HepG2 (cell line): ENCODE data around the gene RPS28. TPM values are rescaled to one million over a fixed set of nuclear protein-coding genes. Genes with fewer than 3 reads are reported as not detected.

Experiments used
- CREM ChIP-seq, 2 experiments: sonication (generic) in 1 of 2; formaldehyde crosslinking in 1 of 2; IDR thresholded peaks; 2 replicates each; pipeline versions ENCODE4 v1.4.0 to v1.6.1; 2016 to 2020; ENCODE audit warnings: antibody characterized with exemption in 1 of 2, mild to moderate bottlenecking in 1 of 2, missing genetic modification reagents in 1 of 2
- DMAP1 ChIP-seq: IDR thresholded peaks from 2 replicates; pipeline ENCODE4 v1.6.1; 2016
- GLI4 ChIP-seq: sonication (generic); formaldehyde crosslinking; IDR thresholded peaks from 2 replicates; pipeline ENCODE4 v1.5.1; 2020; ENCODE audit warnings: missing genetic modification reagents, mild to moderate bottlenecking, moderate library complexity, borderline replicate concordance
- GZF1 ChIP-seq: sonication (generic); formaldehyde crosslinking; IDR thresholded peaks from 2 replicates; pipeline ENCODE4 v1.5.1; 2020; ENCODE audit warnings: mild to moderate bottlenecking, missing genetic modification reagents
- JARID2 ChIP-seq: sonication (generic); formaldehyde crosslinking; IDR thresholded peaks from 2 replicates; pipeline ENCODE4 v1.8.1; 2023; ENCODE audit warnings: missing genetic modification reagents, inconsistent platforms; ENCODE audit not compliant: insufficient replicate concordance
- NR3C1 ChIP-seq: sonication (generic); formaldehyde crosslinking; IDR thresholded peaks from 2 replicates; pipeline ENCODE4 v1.4.0; 2020; ENCODE audit warnings: missing genetic modification reagents
- ONECUT2 ChIP-seq: sonication (generic); formaldehyde crosslinking; IDR thresholded peaks from 2 replicates; pipeline ENCODE4 v1.4.0; 2020; ENCODE audit warnings: missing genetic modification reagents
- RELA ChIP-seq: sonication (generic); formaldehyde crosslinking; IDR thresholded peaks from 2 replicates; pipeline ENCODE4 v1.4.0; 2020; ENCODE audit warnings: missing genetic modification reagents
- SETDB1 ChIP-seq: sonication (generic); formaldehyde crosslinking; IDR thresholded peaks from 2 replicates; pipeline ENCODE4 v1.5.1; 2020; ENCODE audit warnings: missing genetic modification reagents, mild to moderate bottlenecking, borderline replicate concordance
- TCF12 ChIP-seq, 2 experiments: fragments of 450-650 bp in 1 of 2; sonication (generic) in 1 of 2; formaldehyde crosslinking in 1 of 2; IDR thresholded peaks; 2 replicates each; pipeline versions ENCODE4 v1.6.1 to v1.8.0; 2017 to 2022; ENCODE audit warnings: antibody characterized with exemption in 1 of 2, mild to moderate bottlenecking in 1 of 2, missing genetic modification reagents in 1 of 2, moderate library complexity in 1 of 2
- TCF7 ChIP-seq: sonication (generic); IDR thresholded peaks from 2 replicates; pipeline ENCODE4 v1.6.1; 2016; ENCODE audit warnings: antibody characterized with exemption, low read depth
- THAP8 ChIP-seq: sonication (generic); formaldehyde crosslinking; IDR thresholded peaks from 2 replicates; pipeline ENCODE4 v1.5.1; 2020; ENCODE audit warnings: missing genetic modification reagents, mild to moderate bottlenecking, borderline replicate concordance
- ZBTB10 ChIP-seq: sonication (generic); formaldehyde crosslinking; IDR thresholded peaks from 2 replicates; pipeline ENCODE4 v1.4.0; 2020; ENCODE audit warnings: missing genetic modification reagents, borderline replicate concordance
- ZNF253 ChIP-seq: sonication (generic); formaldehyde crosslinking; IDR thresholded peaks from 2 replicates; pipeline ENCODE4 v1.8.0; 2022; ENCODE audit warnings: mild to moderate bottlenecking, missing genetic modification reagents, borderline replicate concordance
- ZNF556 ChIP-seq: sonication (generic); formaldehyde crosslinking; IDR thresholded peaks from 2 replicates; pipeline ENCODE4 v1.4.0; 2020; ENCODE audit warnings: mild to moderate bottlenecking, missing genetic modification reagents, borderline replicate concordance
- ZNF589 ChIP-seq: sonication (generic); formaldehyde crosslinking; conservative IDR thresholded peaks from 2 replicates; pipeline ENCODE4 v1.8.0; 2022; ENCODE audit warnings: mild to moderate bottlenecking, moderate library complexity, missing genetic modification reagents
- ZNF749 ChIP-seq: sonication (generic); formaldehyde crosslinking; IDR thresholded peaks from 2 replicates; pipeline ENCODE4 v1.8.0; 2022; ENCODE audit warnings: mild to moderate bottlenecking, missing genetic modification reagents, moderate library complexity, borderline replicate concordance
- ZNF775 ChIP-seq: sonication (generic); formaldehyde crosslinking; IDR thresholded peaks from 2 replicates; pipeline ENCODE4 v1.4.0; 2020; ENCODE audit warnings: missing genetic modification reagents, mild to moderate bottlenecking, moderate library complexity, borderline replicate concordance
- ZNF788 ChIP-seq: sonication (generic); formaldehyde crosslinking; IDR thresholded peaks from 2 replicates; pipeline ENCODE4 v1.5.0; 2020; ENCODE audit warnings: mild to moderate bottlenecking, missing genetic modification reagents, borderline replicate concordance
- ZXDC ChIP-seq: sonication (generic); formaldehyde crosslinking; IDR thresholded peaks from 2 replicates; pipeline ENCODE4 v1.5.0; 2020; ENCODE audit warnings: mild to moderate bottlenecking, missing genetic modification reagents
- polyA plus RNA-seq, 8 experiments: library from polyadenylated mRNA; depleted of rRNA in 3 of 8; stranded (reverse) in 7 of 8; unstranded in 1 of 8; fragments of >200 nt; fragmentation: Illumina TruSeq in 4 of 8; extraction: Trizol in 4 of 8; gene quantifications; 2 replicates each; pipeline versions ENCODE4 v1.2.1 to v1.2.3, GENCODE V29; 2011 to 2016; ENCODE audit warnings: low read depth in 4 of 8, missing spikeins in 1 of 8, mixed read lengths in 1 of 8; ENCODE audit not compliant: insufficient read depth in 1 of 8
- total RNA-seq, 5 experiments: library from RNA; depleted of rRNA; stranded (reverse); fragments of >200 nt; fragmentation: Illumina TruSeq; extraction: Trizol; gene quantifications; 2 replicates each; pipeline ENCODE4 v1.2.3, GENCODE V29; 2016; ENCODE audit warnings: low read depth in 1 of 5

RPS28 gene
- total and polyA plus RNA-seq, 2 of the 13 experiments (the other 11 are each of a cell fraction or from before 2014, with no cell fraction given) = 281 to 545 TPM

- peak; percentile 95; the same call in 1 of the 2 replicates for TF ChIP-seq ZNF253
- TF ChIP-seq TCF12 (IDR thresholded peaks at IDR 0.05) = no peak
- TF ChIP-seq TCF12 (CRISPR knock-in tag; IDR thresholded peaks at IDR 0.05) = peak; percentile 63; the same call in 1 of the 2 replicates
- TF ChIP-seq ZNF556 (CRISPR knock-in tag) = peak; percentile 72
- 0 out of 2 replicates have a peak, but pooled peaks have one; percentile 24 for TF ChIP-seq TCF7
- TF ChIP-seq ZNF589 = peak; percentile 55; the same call in 1 of the 2 replicates
- peak; percentile 97 for TF ChIP-seq ZNF788 (CRISPR knock-in tag)
- TF ChIP-seq CREM (IDR thresholded peaks at IDR 0.05) = peak; percentile 19; the same call in 1 of the 2 replicates
- TF ChIP-seq CREM (CRISPR knock-in tag; IDR thresholded peaks at IDR 0.05) = no peak
- peak; percentile 49; the same call in 1 of the 2 replicates for TF ChIP-seq ZBTB10 (CRISPR knock-in tag)
- TF ChIP-seq ZNF775 = peak; percentile 86; the same call in 1 of the 2 replicates
- no peak for TF ChIP-seq ONECUT2 (CRISPR knock-in tag)
- TF ChIP-seq ZXDC = peak; percentile 91
- no peak for TF ChIP-seq NR3C1 (CRISPR knock-in tag)
- TF ChIP-seq THAP8 (CRISPR knock-in tag) = peak; percentile 99
- TF ChIP-seq DMAP1 (CRISPR knock-in tag) = peak; percentile 95
- peak; percentile 85; the same call in 1 of the 2 replicates for TF ChIP-seq GLI4 (CRISPR knock-in tag)
- TF ChIP-seq SETDB1 (CRISPR knock-in tag) = no peak
- no peak for TF ChIP-seq JARID2
- TF ChIP-seq RELA (CRISPR knock-in tag) = peak; percentile 79
- TF ChIP-seq ZNF749 (CRISPR knock-in tag) = peak; percentile 94
- peak; percentile 100 for TF ChIP-seq GZF1 (CRISPR knock-in tag)
These were observed 13.1 kb upstream of the RPS28 start, which contains the start of gene CD320 (continued) for GRCh38 chr19:8307965-8308866.
